CD4-positive, alpha-beta T cell treated with Interferon alpha-2 for 1 hour (primary cell): ENCODE results near the gene UBE3A.
"Not testable (repeated sequence)": the region's sequence is repeated elsewhere in the genome, so short reads cannot be mapped to it uniquely, and the experiment has no call there.

Source experiments
- DNase-seq, 2 donors: peaks; one replicate each; pipeline ENCODE4 v3.0.0-alpha.2; 2020 to 2022

The UBE3A gene

DNA sequence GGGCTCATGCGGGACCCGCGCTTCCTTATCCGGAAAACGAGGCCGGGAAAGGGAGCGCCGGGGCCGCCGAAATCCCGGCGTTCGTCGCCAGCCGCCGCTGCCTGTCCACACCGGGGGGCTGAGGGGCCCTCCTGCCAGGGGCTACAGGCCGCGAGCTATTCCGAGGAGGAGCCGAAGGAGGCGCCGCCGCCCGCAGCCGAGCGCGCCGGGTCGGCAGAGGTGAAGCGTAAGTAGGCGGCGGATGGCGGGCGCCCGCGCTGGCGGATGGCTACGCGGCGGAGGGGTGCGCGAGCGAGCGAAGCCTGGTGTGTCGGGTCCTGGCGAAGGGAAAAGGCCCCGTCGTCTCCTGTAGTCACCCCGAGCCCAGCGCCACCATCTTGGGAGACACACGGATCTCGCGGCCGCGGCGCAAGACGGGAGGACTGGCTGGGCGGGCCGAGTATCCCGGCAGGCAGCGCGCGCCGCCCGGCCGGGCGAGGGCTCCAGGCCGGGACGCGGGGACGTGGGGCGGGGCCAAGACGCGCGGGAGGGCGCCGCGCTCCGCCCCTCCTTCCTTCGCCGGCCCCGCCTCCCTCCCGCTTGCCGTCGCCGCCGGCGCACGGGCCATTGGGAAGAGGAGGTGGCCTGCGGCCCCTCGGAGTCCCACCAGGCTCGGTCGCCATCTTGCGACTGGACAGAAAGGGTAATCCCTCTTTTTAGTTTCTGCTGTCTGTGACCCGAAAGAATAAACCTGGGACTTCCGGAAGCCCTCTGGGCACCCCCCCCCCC is at the start of gene UBE3A:
Gene UBE3A, minus strand, starts transcription at position 424 of the 768 bp plus-strand sequence. CDS start 29,917 bp downstream, outside the sequence.
- DNase-seq, result peak; percentile 86 to 90

- no peak for DNase-seq
Observed at GRCh38 chr15:25487226-25487884, 48.5 kb upstream of the UBE3A start.

GRCh38 chr15:25486051-25486450 is 47.2 kb upstream of the UBE3A start:
- no peak for DNase-seq

- no peak for DNase-seq
Observed at GRCh38 chr15:25481208-25481859, 42.5 kb upstream of the UBE3A start.

DNA sequence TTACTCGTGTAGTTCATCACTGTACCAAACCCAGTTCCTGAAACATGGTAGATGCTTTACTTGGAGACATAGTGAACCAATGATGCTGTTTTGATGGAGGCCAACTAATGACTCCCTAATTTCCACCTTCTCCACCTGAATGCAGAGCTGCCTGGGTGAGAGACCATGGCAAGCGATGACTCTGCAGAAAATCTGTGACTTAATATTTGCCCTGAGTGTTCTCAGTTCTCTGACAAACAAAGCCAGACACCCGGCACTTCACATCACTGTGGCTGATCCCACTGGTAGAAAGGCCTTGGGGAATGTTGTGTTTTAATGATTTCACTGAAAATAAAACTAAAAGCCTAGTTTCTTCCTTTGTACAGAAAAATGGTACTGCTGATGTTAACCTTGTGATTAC is 39.5 kb upstream of the UBE3A start:
- DNase-seq, result no peak

GRCh38 chr15:25477816-25478215 is 39.0 kb upstream of the UBE3A start:
- no peak for DNase-seq

GRCh38 chr15:25474251-25474650 is 35.4 kb upstream of the UBE3A start:
- no peak for DNase-seq

DNA sequence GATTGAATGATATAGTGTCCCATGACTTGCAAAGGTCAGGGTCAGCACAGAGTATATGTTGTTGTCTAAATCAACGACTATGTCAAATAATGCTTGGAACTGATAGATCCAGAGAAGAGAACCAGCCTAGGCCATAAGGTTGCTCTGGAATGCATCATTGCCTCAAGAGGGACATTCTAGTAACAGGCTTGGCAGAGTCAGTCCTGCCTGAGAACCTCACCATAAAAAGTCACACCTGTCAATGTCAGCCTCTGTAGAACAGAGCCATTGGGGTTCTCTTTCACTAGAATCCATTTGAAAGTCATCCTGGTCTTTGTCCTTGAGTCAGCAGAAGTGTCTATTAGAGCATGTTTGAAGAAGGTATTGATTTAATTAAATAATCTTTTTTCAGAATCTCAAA is 31.4 kb upstream of the UBE3A start:
- DNase-seq, result no peak

GRCh38 chr15:25469377-25469776 is 30.6 kb upstream of the UBE3A start:
- DNase-seq, result no peak

GRCh38 chr15:25468611-25469010 is 29.8 kb upstream of the UBE3A start:
- DNase-seq, result no peak

DNA sequence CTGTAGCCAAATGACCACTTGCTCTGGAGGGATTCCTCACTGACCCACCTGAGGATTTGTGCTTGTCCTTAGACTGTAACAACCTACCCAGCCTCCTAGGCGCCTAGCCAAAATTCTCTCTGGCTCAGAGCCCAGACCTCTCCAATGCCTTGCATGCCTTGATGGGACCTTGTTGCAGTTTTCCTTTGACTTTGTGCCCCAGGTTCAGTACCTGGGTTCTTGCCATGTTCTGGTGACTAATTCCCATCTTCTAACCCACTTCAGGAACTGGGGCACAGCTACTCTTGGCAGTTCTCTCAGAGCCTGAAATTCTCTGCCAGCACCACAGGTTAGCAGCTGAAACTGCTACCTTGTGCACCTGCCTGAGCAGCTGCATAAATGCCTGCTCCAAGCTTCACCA is 27.0 kb upstream of the UBE3A start:
- DNase-seq, result no peak

- no peak for DNase-seq
Observed at GRCh38 chr15:25464784-25465183, 26.0 kb upstream of the UBE3A start.

DNA sequence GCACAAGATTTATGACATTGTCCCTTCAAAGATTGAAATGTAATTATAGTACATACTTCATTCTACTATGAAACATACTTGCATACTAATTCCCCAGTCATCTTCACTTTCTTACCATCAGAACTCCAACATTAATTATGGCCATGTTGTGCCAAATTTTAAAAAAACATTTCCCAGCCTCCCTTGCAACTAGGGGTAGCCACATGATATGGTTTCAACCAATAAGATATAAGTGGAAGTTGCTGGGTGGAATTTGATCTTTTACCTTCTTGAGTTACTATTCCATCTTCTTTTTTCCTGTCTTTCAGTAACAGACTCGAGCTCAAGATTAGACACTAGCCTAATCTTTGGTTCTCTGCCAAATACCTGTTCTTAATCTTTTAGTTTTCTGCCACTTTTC is 25.6 kb upstream of the UBE3A start:
- no peak for DNase-seq

GRCh38 chr15:25456196-25456595 is 17.4 kb upstream of the UBE3A start:
- no peak for DNase-seq

- DNase-seq, result no peak
Observed at GRCh38 chr15:25455226-25455625, 16.4 kb upstream of the UBE3A start.

DNA sequence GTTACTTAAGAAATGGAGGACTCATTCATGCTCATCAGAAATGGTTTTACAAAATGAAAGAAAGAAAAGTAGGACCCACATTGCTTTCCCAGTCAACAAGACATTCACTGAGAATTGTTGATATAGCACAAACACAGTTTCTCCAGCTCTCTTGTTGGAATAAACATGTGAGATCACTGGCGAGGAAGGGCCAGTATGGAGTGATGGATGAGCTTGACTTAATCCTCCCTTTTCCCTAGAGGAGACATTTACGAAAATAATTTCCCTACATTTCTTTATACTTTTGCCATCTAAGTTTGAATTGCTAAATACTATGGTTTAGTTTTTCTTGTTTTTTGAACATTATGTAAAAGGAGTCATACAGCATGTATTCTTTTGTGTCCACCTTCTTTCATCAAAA is 15.9 kb upstream of the UBE3A start:
- no peak for DNase-seq

DNA sequence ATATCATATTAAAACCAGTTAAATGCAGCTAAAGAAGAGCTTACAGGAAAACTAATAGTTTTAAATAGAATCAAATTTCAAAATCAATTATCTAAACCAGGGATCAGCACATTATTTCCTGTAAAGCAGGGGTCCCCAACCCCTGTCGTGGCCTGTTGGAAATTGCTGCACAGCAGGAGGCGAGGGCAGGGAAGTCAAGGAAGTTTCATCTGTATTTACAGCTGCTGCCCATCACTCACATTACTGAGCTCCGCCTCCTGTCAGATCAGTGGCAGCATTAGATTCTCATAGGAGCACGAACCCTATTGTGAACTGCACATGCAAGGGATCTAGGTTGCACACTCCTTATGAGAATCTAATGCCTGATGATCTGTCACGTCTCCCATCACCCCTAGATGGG is 14.4 kb upstream of the UBE3A start:
- not testable (repeated sequence) for DNase-seq

DNA sequence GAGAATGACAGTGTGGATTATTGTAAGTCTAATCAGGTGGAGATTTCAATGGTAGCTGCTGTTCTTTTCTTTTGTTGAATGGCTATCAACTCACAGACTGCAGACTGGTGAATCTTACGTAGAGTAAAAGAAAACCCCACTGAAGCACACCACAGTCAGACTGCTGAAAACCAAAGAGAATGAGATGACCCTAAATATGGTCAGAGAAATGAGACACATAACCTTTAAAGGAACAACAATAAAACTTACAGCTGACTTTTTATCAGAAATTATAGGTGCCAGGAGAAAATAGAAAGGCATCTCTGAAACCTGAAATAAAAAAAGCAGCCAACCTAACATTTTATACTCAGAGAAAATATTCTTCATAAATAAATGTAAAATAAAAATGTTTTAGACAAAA is 12.7 kb upstream of the UBE3A start:
- DNase-seq, result no peak

DNA sequence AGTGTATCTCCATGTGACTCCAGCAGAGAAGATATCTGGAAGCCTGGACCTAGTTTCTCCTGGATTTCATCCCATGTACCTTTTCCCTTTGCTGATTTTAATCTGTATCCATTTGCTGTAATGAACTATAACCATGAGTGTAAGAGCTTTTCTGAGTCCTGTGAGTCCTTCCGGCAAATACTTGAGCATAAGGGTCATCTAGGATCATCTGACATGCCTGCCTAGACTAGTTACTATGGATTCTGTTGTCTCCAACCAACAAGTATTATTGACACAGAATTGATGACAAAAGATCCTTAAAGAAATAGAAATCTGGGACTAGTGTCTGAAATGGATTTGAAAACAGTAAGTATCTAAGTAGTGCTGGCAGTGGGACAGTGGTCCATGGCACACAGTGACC is 11.3 kb upstream of the UBE3A start:
- DNase-seq, result no peak

DNA sequence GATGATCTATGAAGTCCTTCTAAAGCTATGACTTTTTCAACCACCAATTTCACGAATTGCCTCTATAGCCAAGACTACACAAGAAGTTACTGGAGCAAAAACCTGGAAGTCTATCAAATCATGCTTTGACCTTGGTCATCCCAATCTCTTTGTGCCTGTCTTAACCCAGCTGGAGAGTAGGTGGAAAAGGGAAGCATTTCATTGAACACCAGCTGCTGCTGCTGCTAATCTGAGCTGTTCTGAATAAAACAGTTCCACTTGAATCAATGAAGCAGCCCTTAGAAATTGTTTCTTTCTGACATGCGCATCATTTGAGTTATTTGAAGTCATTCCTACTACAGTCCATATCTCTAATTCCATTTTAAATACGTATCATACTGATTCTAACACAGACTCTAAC is 7.3 kb upstream of the UBE3A start:
- DNase-seq, result no peak

GRCh38 chr15:25445412-25445811 is 6.6 kb upstream of the UBE3A start:
- DNase-seq, result no peak

DNA sequence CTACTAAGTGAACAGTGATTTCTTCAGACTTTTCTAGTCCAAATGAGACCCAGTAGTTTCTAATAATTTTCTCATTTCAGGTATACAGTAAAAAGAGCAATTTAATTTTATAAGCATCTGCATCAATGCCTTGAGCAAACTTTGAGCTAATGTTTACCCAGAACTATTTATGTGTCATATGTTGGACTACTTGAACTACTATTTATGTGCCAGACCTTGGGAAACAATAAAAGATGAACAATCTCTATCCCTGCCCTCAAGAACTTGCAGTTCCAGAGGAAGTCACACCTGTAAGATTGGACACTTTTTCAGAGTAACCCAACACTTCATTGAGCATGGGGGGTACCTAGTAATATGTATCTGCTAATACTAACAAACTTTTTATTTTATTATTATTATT is 2.3 kb upstream of the UBE3A start:
- no peak for DNase-seq

DNA sequence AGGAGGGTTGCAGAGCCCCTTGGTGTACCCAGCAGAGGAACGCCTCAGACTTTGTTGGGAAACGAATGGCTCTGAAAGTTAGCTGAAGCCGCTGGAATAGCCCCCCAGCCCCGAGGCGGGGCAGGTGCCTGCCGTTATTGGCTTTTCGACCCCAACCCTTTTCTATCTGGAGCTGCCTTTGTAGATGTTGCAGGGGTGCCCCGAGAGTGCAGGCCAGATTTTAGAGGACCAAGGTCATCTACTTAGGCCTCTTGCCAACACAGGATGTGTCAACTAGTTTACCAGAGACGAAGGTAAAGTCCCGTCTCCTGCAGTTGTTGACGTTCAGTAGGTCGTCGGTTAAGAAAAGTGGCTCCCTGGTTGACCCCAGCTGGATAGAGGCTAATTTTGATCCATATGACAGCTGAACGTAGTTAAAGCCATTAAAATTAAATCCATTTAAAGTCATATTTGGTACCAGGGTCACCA is 579 bp upstream of the UBE3A start:
- peak in 1 of 2 donors; percentile 2 for DNase-seq
